HG03432 (cell line): ENCODE results near the gene POC1A.

Experiments
- ATAC-seq: cut with Tn5 transposase; IDR thresholded peaks from one replicate; pipeline ENCODE4 v1.9.1; 2021; ENCODE audit warnings: mild to moderate bottlenecking, moderate library complexity; ENCODE audit not compliant: unreplicated experiment

POC1A gene

GRCh38 chr3:52132041-52132440 lies 22.2 kb downstream of the POC1A start:
- ATAC-seq: no peak

DNA sequence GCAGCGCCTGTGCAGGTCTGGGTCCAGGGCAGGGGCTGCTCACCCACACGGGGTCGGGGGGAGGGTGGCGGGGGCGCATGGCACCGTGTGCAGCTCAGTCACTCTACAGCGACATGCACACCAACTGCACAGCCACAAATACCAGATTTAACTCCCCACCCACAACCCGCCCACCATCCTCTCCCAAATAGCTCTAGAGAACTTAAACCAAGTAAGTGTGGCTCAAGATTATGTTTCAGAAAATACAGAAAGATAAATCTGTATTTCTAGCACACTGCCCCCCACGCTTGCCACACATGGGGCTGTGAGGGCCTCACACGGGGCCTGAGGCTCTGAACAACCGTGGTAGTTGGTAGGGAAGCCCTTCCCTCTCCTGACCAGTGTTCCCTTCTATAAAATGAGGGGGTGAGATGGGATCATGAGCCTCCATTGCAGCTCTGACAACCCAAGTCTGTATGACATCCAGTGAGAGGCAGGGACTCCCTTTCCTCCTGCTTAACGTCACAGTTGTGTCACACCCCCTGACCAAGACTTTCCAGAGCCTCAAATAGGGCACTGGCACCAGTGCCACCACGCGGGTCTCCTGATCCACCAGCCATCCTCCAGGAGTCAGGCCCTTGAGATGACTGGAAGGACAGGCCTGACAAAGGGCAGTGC lies 23.1 kb downstream of the POC1A start:
- no peak for ATAC-seq

- no peak for ATAC-seq
Observed at GRCh38 chr3:52128118-52128683, 26.0 kb downstream of the POC1A start.

GRCh38 chr3:52126500-52126899 lies 27.7 kb downstream of the POC1A start:
- no peak for ATAC-seq

- no peak for ATAC-seq
Observed at GRCh38 chr3:52126036-52126435, 28.2 kb downstream of the POC1A start.

DNA sequence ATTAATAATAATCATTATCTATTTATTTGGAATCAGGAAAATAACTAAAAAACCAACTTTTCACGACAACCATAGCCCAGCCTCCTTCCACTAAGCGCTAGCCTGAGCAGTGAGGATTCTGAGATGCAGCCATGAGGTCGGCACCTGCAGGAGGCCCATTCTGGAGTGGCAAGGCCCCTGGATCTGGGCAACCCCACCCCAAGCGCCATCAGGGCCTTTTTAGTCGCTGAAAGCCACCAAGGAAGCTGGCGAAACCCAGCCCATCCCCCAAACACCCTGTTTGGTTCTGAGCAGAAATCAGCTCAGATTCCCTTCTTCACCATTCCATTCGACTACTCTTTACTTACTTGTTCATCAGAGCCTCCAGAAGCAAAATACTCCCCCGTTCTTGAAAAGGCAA lies 29.5 kb downstream of the POC1A start:
- no peak for ATAC-seq

GRCh38 chr3:52124126-52124525 lies 30.1 kb downstream of the POC1A start:
- ATAC-seq: no peak

DNA sequence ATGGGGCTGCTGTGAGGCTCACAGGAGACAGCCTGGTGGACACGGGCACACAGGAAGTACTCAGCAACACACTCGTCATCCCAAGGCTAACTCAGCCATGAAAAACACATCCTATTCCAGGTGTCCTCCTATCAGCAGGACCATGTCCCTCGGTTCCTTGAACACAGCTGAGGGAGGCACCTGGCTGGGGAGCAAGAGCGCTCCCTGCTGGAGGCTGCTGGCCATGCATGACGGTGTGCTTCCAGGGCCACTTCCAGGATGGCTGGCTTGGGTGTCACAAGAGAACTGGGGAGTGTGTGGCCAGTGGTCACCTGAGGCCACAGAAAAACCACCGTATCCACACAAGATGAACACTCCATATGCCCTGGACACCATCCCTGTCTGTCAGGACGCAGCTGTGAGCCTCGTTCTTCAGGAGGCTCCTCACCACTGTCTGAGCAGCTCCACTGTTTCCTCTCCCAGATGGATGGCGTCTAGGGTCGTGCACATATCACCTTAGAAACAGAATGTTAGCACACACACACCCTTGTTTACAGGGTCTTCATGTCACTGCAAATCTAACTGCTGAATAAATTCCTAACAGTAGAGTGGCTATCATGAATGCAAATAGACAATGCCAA lies 31.0 kb downstream of the POC1A start:
- ATAC-seq: peak; percentile 50

DNA sequence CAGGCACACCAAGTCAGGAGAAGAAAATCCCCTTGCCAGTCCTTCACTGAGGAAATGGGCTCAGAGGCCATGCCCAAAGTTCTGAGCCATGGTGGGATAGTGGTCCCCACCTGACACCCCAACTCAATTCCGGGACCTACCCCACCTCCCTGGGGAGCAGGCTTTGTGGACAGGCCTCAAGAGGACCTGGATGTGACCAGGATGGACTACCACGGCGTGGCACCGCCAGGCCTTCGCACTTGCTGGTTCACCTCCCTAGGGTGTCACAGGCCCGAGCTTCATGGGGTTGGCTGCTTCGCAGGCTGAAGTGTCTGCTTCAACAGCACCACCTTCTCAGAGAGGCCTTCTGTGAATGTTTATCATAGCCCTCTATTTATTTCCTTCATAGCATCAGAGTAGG lies 31.7 kb downstream of the POC1A start:
- ATAC-seq: no peak

- ATAC-seq: no peak
Observed at GRCh38 chr3:52121813-52122212, 32.4 kb downstream of the POC1A start.

DNA sequence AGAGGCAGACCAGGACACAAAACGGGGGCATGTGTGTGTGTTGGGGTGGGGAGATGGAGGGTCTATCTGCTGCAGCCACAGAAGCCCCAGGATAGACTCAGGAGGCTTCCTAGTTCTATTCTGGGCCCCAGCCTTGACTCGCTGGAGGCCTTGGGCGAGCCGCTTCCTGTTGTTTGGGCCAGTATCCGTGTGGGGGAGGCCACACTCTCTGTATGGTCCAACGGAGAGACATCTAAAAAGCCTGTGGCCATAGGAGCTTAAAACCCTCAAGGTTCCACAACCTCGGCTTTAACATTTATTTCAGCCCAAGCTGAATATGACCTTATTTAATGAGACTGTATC lies 32.8 kb downstream of the POC1A start:
- peak; percentile 45 for ATAC-seq

DNA sequence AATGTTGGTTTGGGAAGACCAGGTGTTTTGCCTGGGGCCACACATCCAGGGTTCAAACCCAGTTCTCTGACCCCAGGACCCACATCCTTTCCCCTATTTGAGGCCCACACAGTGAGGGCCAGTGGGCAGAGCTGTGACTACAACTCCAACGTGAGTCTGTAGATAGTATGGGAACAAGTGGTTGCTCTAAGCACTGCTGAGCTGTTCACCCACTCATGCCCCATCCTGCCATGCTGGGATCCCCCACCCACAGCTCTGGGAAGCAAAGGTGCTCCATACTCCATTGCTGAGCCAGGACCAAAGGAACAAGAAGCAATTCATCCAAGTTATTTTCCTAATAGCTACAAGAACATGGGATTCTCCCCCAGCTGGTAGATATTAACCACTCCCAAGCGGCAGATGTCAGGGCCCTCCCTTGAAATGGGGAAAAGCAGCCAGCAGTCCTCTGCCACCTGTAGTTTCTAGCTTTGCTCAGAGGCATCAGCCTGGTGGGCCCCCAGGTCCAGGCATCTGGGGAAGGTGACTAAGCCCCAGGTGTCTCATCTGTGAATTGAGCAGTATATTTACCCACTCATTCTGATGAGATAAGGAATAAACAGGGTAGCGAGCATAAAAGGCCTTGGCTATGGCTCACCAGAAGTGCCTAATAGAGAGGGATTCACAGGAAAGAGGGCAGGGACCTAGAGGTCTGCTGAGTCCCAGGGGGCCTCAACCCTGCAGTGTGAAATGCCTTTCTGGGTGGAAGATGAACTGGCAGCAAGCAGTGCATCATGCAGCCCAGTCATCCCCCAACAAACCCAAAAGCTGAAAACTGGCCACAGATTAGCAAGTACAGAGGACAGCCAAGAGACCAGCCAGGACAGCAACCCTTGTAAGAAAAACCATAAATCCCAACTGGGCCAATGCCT lies 33.4 kb downstream of the POC1A start:
- ATAC-seq: peak; percentile 26

- ATAC-seq: no peak
Observed at GRCh38 chr3:52119826-52120225, 34.4 kb downstream of the POC1A start.

- ATAC-seq: no peak
Observed at GRCh38 chr3:52119099-52119498, 35.1 kb downstream of the POC1A start.

DNA sequence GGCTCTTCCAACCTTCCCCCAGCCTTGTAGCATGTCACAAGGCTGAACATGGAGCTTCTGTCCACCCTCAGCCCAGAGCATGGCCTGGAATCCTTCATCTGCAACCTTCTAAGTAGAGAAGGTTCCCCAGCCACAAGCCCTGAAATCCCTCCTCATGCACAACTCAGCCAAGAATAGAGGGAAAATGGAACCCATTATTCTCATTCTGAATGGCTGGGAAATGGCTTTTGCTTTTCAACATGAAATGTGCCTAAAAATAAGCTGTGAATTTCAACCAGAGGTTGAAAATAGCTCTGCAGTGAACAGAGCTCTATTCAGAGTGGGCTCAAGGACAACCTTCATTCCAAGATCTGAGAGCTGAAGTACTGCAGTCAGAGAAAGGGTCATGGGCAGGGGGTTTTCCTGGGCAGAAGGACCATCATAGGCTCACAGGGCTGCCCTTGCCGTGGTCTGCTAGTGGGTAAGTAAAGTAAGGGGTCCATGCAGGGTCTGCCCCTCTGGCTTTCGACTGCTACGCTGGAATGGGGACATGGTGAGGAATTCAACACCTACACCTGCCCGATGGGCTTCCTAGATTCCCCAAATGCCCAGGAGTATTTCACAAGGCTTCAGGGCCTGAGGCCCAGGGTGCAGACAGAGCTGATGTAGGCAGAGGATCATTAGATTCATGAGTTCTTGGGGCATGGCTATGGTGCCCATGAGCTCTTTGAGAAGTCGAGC lies 35.9 kb downstream of the POC1A start:
- ATAC-seq: no peak

DNA sequence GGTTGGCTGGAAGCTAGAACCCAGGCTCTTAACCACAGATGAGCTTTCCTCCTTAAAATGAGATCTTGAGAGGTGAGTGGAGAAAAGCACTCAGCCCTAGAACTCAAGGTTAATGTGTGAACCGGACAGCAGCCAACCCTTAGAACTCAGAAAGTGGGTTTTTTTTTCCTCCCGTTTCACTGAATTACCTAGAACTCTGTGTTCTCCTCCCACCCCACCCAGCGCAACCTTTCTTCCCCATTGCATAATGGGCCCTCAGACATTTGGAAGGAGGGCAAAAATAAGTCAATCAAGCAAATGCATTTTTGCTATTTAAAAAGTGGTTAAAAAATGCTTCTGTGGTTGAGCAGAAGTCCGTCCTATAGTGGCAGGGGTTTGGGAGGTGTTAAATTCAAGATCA lies 36.7 kb downstream of the POC1A start:
- ATAC-seq: no peak

GRCh38 chr3:52112056-52112455 lies 42.2 kb downstream of the POC1A start:
- ATAC-seq: no peak

DNA sequence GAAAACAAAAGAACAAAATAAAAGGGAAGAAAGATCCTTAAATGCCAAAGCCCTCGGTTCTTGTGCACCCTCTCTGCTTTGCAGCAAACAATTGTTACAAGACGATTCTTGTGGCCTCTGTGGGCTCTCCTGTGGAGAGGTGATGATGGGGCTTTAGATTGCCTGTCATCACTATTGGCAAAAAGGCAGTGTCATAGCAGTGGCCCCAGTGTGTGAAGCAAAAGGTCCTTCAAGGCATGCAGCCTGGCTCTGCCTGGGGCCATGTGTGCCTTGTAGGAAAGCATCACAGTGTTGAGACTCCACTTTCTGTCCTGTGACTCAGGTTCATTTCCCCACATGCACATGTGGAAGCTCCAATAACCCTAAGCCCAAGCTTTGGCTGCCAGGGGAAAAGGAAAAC lies 43.7 kb downstream of the POC1A start:
- ATAC-seq: no peak

- ATAC-seq: no peak
Observed at GRCh38 chr3:52109611-52110301, 44.5 kb downstream of the POC1A start.
